CD4-positive, alpha-beta T cell treated with Interleukin-10 for 1 hour (primary cell): Measurements from ENCODE around the gene VCX3A.
"Not testable (repeated sequence)": the region's sequence is repeated elsewhere in the genome, so short reads cannot be mapped to it uniquely, and the experiment has no call there.

Experiments
- DNase-seq: peaks from one replicate; pipeline ENCODE4 v3.0.0-alpha.2; 2020

The VCX3A gene

DNA sequence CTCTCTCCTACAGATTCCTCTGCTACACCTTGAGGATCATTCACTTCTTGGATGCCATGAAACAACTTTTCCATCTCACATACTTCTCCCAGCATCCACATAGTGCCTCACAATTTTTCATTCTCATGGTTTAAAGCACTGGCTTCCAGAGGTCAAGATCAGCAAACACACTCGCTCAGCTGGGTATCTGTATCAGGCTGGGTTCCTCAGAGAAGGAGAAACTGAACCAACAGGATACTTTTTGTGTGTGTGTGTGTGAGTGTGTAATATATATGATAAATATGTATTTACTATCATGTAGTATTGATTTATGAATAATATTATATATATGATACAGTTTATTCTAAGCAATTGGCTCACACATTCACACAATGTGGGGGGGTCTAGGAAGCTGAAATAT lies at the start of gene VCX3A:
Gene VCX3A, minus strand, starts transcription at position 101 of the 400 bp plus-strand sequence. CDS start 621 bp downstream, outside the sequence.
- DNase-seq, result not testable (repeated sequence)

- DNase-seq, result no peak
Measured at GRCh38 chrX:6574762-6575161, 39.8 kb upstream of the VCX3A start.

DNA sequence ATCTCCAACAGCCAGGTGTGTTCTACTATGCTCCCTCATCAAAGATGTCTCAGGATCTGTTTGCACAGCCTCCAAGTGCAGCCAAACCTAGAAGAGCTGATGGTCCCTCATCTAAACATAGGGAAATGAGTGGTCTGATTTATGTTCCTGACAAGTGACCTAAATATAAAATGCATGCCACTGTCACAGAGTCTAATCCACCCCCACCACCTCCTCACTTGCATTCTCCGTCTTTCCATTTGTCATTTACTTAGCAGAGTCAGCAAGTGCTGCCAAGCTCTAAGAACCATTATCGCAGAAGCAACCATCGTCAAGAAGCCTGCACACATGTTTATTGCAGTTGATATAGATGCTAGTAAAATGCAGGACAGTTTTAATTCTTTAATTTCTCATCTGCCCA lies 33.1 kb upstream of the VCX3A start:
- DNase-seq, result no peak

GRCh38 chrX:6558979-6559378 lies 24.1 kb upstream of the VCX3A start:
- DNase-seq, result no peak

DNA sequence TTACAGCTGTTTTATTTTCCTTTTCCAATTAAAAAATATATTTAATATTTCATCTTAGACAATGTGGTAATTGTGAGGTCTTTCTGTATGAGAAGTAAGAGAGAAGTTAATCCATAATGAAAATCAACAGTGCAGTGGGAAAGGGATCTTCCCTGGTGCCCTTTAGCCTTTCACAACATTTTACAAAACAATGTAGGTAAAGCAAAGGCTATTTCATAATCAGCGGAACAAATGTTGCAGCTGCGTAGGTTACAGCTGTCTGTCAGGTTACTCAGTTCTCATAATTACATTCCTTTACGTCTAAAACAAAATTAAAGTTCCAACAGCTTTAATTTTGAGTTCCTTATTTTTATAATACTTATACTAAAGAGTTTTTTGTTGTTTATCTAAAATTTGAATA lies 22.8 kb upstream of the VCX3A start:
- no peak for DNase-seq

DNA sequence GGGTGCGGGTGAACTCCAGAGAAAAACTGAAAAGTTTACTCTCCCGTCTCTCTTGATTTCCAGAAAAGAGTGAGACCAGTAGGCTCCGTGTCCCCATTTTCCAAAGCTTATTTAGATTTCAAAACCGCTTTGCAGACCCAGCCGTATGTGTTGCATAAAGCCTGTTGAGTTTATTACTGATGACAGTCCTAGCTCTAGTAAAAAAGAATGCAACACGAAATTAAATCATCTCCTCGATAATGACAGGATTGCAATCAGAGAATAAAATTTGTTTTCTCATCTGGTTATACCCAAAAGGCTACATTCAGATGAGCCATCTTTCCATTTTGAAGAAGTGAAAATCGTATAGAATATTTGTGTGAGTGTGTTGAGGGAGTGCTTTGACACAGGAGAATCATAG lies 16.1 kb upstream of the VCX3A start:
- DNase-seq, result no peak

GRCh38 chrX:6545712-6546111 lies 10.8 kb upstream of the VCX3A start:
- DNase-seq, result no peak

DNA sequence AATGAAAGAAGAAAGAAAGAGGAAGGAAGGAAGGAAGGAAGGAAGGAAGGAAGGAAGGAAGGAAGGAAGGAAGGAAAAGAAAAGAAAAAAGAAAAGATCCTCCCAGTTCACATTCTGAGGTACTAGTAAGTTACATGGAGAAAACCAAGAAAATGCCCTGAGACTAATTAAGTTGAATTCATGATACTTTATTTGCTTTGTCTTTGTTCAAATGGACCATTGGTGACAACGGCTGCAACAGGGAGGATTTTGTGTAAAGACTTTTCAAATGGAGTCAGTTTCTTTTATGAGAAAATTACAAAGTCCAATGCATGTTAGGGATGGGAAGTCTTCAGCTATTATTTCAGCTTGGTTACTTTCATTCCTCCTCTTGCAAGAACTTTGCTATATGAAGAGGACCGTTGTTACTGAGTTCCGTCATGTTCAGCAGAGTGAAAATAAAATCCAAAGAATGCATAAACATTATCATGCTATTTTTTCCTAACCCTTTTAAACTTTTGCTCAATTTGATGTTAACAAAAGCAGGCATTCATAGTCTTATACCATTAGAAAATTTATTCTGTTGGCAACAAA lies 8.3 kb downstream of the VCX3A start:
- DNase-seq, result no peak

DNA sequence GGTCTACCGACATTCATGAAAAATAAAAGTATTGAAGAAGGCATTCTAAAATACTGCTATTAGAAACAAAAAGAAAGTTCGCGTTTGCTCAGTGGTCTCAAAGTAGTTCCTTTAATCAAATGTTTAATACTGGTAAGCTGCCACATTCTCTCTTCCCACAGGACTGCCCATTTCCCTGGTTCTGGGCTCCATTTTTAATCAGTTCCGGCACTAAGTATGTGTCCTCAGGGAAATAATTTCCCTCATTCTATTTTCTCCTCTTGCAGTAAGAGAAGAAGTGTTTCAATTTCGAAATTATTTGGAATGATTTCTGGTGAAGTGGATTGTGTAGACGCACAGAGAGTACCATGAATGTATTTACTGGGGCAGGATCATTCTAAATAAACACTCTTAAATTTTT lies 17.5 kb downstream of the VCX3A start:
- DNase-seq, result no peak

GRCh38 chrX:6506444-6506843 lies 28.5 kb downstream of the VCX3A start:
- no peak for DNase-seq

GRCh38 chrX:6505960-6506359 lies 29.0 kb downstream of the VCX3A start:
- no peak for DNase-seq

DNA sequence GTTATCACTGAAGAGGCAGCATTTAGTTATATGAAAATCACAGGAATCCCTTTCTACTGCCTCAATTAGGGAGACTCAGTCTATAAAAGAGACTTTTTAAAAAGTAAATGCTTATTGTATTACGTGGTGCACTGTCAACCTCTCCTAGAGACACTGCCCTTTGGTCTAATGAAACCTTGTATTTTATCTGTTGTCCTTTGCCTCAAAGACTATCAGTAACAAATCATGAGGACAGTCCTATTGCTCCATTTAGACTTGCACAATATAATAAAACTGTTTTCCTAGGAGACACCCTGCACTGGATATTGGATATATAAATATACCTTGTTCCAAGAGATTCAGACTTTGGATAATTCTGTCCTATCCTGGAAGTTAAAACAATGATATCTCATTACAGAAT lies 34.2 kb downstream of the VCX3A start:
- no peak for DNase-seq

- no peak for DNase-seq
Measured at GRCh38 chrX:6498324-6498723, 36.6 kb downstream of the VCX3A start.
